Esophagus muscularis mucosa (tissue), 3 donors: ENCODE data around the gene ETV6.

Source experiments
- POLR2A ChIP-seq: fragments of 450-650 bp; IDR thresholded peaks from one replicate; pipeline ENCODE4 v1.6.1; 2017; ENCODE audit warnings: antibody characterized with exemption, moderate library complexity, mild to moderate bottlenecking, low read depth
- POLR2AphosphoS5 ChIP-seq, 2 donors: sonication (generic); formaldehyde crosslinking; IDR thresholded peaks; one replicate each; pipeline ENCODE4 v1.6.1; 2017; ENCODE audit warnings: antibody characterized with exemption in 2 of 2
- TF ChIP-seq, protein P1 (sequence below), 3 experiments: fragments of 200-600 bp in 2 of 3; fragments of 450-650 bp in 1 of 3; sonication (generic) in 2 of 3; IDR thresholded peaks; one replicate each; pipeline ENCODE4 v1.5.1; 2017 to 2019; ENCODE audit warnings: antibody characterized with exemption in 3 of 3, mild to moderate bottlenecking in 2 of 3, moderate library complexity in 1 of 3

DNA sequence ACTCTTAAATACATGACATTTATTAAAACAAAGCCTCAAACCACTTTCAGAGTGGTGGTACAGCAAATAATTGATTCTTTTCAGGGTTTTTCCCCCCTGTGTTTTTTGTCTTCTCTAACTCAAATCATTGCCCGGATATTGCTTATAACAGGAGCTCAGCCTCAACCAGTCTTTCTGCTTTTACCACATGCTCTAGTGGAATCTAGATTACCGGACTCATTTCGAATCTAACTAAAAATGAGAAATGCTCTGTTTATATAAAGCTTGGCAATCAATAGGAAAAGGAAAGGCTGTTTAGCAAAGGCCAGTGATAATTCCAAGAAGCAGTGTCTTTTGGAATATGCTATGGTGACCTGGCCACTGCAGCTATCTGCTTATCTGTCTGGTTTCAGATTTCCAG is 161.5 kb downstream of the ETV6 start:
- TF ChIP-seq, protein P1, sequence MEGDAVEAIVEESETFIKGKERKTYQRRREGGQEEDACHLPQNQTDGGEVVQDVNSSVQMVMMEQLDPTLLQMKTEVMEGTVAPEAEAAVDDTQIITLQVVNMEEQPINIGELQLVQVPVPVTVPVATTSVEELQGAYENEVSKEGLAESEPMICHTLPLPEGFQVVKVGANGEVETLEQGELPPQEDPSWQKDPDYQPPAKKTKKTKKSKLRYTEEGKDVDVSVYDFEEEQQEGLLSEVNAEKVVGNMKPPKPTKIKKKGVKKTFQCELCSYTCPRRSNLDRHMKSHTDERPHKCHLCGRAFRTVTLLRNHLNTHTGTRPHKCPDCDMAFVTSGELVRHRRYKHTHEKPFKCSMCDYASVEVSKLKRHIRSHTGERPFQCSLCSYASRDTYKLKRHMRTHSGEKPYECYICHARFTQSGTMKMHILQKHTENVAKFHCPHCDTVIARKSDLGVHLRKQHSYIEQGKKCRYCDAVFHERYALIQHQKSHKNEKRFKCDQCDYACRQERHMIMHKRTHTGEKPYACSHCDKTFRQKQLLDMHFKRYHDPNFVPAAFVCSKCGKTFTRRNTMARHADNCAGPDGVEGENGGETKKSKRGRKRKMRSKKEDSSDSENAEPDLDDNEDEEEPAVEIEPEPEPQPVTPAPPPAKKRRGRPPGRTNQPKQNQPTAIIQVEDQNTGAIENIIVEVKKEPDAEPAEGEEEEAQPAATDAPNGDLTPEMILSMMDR (IDR thresholded peaks at IDR 0.05), result no peak
- no peak for TF ChIP-seq POLR2A
- no peak for TF ChIP-seq POLR2AphosphoS5 (IDR thresholded peaks at IDR 0.05)
